ENCODE measurements around the gene CTSF.
A peak's percentile ranks its signal among the peaks of the same experiment; 100 is the strongest.
"Not testable (repeated sequence)": the region's sequence is repeated elsewhere in the genome, so short reads cannot be mapped to it uniquely, and the experiment has no call there.

Gene CTSF

GRCh38 chr11:66568124-66568916, at the start of gene CTSF:
Gene CTSF (minus strand): TSS chr11:66568606. CDS start chr11:66568486, 120 bp downstream.
- peak; percentile 75 to 79 for DNase-seq

GRCh38 chr11:66617155-66617834, 48.9 kb upstream of the CTSF start:
- peak in 1 of 2 experiments; percentile 32 for DNase-seq

DNA sequence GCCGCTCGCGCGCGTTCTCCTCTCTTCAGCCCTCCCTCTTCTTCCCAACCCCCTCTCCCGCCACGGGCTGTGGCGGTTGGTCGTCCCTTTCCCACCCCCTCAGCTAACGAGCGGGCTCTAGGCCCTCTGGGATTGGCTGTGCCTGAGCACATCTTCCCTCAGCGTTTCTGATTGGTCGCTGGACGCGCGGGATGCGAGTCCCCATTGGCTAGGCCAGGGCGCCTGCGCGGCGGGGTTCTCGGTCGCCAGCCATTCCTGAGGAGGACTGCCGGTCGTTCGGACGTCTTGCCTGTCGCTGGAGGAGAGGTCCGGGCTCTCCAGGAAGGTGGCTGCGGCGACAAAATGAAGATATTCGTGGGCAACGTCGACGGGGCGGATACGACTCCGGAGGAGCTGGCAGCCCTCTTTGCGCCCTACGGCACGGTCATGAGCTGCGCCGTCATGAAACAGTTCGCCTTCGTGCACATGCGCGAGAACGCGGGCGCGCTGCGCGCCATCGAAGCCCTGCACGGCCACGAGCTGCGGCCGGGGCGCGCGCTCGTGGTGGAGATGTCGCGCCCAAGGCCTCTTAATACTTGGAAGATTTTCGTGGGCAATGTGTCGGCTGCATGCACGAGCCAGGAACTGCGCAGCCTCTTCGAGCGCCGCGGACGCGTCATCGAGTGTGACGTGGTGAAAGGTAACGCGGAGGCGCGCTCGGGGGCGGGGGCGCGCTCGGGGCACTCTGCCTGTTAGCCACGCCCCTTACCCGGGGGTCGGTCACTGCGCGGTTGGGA, 48.2 kb upstream of the CTSF start, which contains the start of gene RBM14:
Gene RBM14, plus strand, starts transcription at position 252 of the 776 bp plus-strand sequence. Its CDS starts 91 bp downstream, at position 343.
- peak; percentile 98 for DNase-seq

DNA sequence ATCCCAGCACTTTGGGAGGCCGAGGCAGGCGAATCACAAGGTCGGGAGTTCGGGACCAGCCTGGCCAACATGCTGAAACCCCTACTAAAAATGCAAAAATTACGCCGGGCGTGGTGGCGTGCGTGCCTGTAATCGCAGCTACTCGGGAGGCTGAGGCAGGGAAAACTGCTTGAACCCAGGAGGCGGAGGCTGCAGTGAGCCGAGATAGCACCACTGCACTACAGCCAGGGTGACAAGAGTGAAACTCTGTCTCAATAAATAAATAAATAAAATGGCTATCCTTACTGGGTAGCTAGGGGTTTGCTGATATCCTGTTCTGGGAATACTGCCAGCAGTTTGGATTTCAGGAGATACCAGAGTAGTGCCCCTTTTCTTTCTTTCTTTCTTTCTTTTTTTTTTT, 45.7 kb upstream of the CTSF start:
- DNase-seq = no peak

DNA sequence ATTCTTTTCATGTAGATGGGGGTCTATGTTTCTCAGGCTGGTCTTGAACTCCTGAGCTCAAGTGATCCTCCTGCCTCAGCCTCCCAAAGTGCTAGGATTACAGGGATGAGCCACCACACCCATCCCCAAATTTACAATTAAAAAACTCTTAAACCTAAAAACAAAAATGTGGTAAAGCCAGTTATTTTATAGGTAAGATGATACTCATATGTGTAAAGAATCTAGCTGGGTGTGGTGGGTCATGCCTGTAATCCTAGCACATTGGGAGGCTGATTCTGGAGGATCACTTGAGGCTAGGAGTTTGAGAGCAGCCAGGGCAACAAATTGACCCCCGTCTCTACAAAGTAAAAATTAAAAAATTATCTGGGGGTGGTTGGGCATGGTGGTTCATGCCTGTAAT, 44.1 kb upstream of the CTSF start:
- no peak for DNase-seq

GRCh38 chr11:66609721-66610617, 41.6 kb upstream of the CTSF start:
- no peak for DNase-seq

GRCh38 chr11:66607126-66607834, 38.9 kb upstream of the CTSF start:
- no peak for DNase-seq

- not testable (repeated sequence) for DNase-seq
Measured at GRCh38 chr11:66606608-66607007, 38.2 kb upstream of the CTSF start.

- DNase-seq = no peak
Measured at GRCh38 chr11:66604155-66604554, 35.7 kb upstream of the CTSF start.

- no peak for DNase-seq
Measured at GRCh38 chr11:66603072-66603471, 34.7 kb upstream of the CTSF start.

GRCh38 chr11:66600631-66601233, 32.3 kb upstream of the CTSF start:
- no peak for DNase-seq

DNA sequence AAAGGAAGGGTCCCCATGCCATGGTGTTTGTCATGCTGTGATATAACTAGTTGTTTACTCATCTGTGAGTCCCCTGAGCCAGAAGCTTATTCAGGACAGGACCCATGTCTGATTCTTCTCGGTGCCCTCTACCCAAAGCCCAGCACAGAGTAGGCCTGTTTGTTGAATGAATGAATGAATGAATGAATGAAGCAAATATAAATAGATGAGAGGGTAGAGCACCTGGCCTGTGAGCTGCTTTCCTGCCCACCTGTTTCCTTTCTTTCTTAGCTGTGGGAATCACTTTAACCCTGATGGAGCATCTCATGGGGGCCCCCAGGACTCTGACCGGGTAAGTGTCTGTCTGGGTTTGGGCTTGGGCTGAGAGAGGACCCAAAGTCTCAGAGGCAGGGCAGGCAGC, 31.8 kb upstream of the CTSF start:
- DNase-seq = no peak

GRCh38 chr11:66598993-66599392, 30.6 kb upstream of the CTSF start:
- no peak for DNase-seq

GRCh38 chr11:66595245-66595904, 27.0 kb upstream of the CTSF start:
- DNase-seq = no peak

DNA sequence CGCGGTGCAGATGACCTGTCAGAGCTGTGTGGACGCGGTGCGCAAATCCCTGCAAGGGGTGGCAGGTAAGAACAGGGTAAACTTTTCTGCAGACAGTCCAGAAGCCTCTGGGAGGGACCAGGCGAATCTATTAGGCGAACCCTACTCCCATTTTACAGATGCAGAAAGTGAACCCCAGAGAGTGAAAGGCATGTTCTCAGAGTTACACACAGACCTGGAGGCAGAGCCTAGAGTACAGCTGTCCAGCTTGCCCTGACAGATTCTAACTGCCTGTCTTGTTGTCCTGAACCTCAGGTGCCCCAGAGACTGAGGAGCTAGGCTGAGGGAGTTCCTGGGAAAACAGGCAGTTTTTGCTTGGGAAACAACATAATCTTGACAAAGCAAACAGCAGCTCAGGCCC, 25.2 kb upstream of the CTSF start:
- no peak for DNase-seq

DNA sequence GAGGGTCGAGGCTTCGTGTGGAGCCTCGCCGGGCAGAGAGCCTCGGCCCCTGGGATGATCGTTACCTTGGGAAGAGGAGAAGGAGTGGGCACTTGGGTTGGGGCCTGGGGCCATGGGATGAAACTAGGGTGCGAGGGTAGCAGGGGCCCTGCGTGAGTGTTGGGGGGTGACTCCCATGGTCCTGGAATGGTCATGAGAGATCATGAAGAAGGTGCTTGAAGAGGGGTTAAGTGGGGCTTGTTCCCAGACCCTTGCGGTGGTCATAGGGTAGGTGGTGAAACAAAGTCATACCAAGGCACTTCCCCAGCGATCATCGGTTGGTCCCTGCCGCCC, 24.9 kb upstream of the CTSF start:
- no peak for DNase-seq

DNA sequence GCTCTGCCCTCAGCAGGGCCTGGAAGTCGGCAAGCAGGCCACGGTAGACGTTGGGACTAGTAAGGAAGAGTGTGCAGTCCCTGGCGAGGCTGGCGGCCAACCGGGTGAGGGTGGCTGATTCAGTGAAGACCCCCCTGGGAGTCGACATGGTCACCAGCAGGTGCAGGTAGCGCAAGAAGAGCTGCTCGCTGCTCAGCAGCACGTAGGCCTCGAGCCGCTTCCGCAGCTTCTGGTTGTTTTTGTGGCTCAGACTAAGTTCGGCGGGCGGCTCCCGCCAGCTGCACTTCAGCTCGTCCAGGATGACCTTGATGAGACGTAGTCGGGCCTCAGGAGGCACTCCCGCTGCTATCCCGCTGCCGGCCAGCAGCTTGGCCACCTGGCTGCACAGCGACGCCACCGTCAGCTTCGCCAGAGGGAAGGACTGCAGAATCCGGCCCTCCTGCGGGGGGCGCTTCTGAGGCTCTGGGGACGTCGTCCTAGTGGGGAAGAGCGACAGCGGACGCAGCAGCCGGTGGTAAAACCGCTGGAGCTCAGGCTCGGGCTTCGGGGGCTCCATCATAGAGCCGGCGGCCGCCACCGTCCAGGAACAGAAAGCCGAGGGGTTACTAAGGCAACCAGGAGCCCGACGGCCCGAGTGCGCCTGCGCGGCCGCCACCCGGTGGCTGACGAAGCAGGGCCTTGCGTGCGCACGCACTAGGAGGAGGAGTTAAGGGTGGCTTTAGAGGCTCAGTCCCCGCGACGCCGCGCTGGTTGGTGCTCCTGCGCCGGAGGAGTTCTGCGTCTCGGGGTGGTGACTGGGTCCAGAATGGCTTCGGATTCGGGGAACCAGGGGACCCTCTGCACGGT, 24.3 kb upstream of the CTSF start, which contains the start of the genes CCDC87 and CCS:
Gene CCDC87, minus strand, starts transcription at position 607 of the 846 bp plus-strand sequence. Its CDS starts 48 bp downstream, at position 559.
Gene CCS, plus strand, starts transcription at position 729 of the 846 bp plus-strand sequence. Its CDS starts 77 bp downstream, at position 806.
- peak; percentile 99 for DNase-seq

DNA sequence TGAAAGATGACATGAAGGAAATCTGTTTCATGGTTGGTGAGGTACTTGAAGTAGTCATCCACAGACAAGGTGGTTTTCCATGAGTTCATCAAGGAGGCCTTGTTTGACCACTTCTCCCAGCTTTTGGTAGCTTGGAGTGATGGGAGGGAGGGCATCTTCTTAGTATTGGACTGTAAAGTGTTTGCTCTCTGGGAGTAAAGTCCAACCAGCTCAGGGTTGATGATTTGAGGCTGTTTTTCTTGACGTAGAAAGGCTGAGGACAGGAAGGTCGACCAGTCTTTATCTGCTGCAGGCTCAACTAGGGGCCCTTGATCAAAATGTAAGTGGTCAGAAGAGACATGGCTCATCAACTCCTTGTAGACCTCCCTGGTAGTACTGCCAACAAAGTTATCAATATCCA, 22.8 kb upstream of the CTSF start:
- no peak for DNase-seq

GRCh38 chr11:66589996-66590675, 21.7 kb upstream of the CTSF start:
- no peak for DNase-seq

Data from activated CD4-positive, alpha-beta T cell treated with anti-CD3 and anti-CD28 coated beads, Interleukin-2, amount 50 U/mL, for 48 hours (primary cell).